Activated CD8-positive, alpha-beta T cell treated with anti-CD3 and anti-CD28 coated beads for 36 hours (primary cell): ENCODE measurements around the gene COL21A1. TPM values are rescaled to one million over a fixed set of nuclear protein-coding genes. Genes with fewer than 3 reads are reported as not detected.

Experiments
- ATAC-seq: fragments of 200-7000 bp; cut with Tn5 transposase; one replicate; pipeline ENCODE4 v1.10.0; 2021; ENCODE audit warnings: mild to moderate bottlenecking, moderate library complexity
- CTCF ChIA-PET: fragments of 350-600 bp; sonication (Branson Sonifier 250); formaldehyde crosslinking; loops from one replicate; lab custom pipeline; 2021; ENCODE audit warnings: antibody characterized with exemption; lab: Charles Lee
- POLR2A ChIA-PET: fragments of 350-600 bp; sonication (Branson Sonifier 250); formaldehyde crosslinking; loops from one replicate; lab custom pipeline; 2021; ENCODE audit warnings: antibody characterized with exemption; lab: Charles Lee
- DNase-seq: peaks from one replicate; pipeline ENCODE4 v3.0.0-alpha.2; 2020
- H3K27ac Mint-ChIP-seq: one replicate; pipeline ENCODE4 v1.8.0; 2021; ENCODE audit warnings: mild to moderate bottlenecking, mixed read lengths
- H3K27me3 Mint-ChIP-seq: one replicate; pipeline ENCODE4 v1.8.0; 2021; ENCODE audit warnings: mixed read lengths
- H3K36me3 Mint-ChIP-seq: one replicate; pipeline ENCODE4 v1.8.0; 2021; ENCODE audit warnings: low read depth, mixed read lengths
- H3K4me1 Mint-ChIP-seq: one replicate; pipeline ENCODE4 v1.8.0; 2021; ENCODE audit warnings: low read depth, mixed read lengths
- H3K4me3 Mint-ChIP-seq: one replicate; pipeline ENCODE4 v1.8.0; 2021; ENCODE audit warnings: mild to moderate bottlenecking, moderate library complexity, mixed read lengths
- H3K9me3 Mint-ChIP-seq: one replicate; pipeline ENCODE4 v1.8.0; 2021; ENCODE audit warnings: mixed read lengths
- CTCF ChIP-seq: fragments of 200-600 bp; IDR thresholded peaks from one replicate; pipeline ENCODE4 v1.8.0; 2022; ENCODE audit warnings: antibody characterized with exemption, mild to moderate bottlenecking
- intact Hi-C: fragments of 100-400 bp; cut with micrococcal nuclease; formaldehyde crosslinking; loops from one replicate; pipeline ENCODE4 v1.10.0; 2022
- total RNA-seq, 2 experiments: library from RNA; stranded (reverse); gene quantifications; one replicate each; pipeline ENCODE4 v1.2.3, GENCODE V29; 2021

COL21A1 gene
- total RNA-seq, 2 experiments from 2014 or later, result not detected

GRCh38 chr6:56037601-56038000 is 209.8 kb downstream of the COL21A1 start:
- H3K4me1 Mint-ChIP-seq, result no peaks in the 10 kb centered on the region
- no peak overlapping the region for H3K27ac Mint-ChIP-seq
- intact Hi-C loops, result no loop called here
- no peaks in the 10 kb centered on the region for H3K36me3 Mint-ChIP-seq
- ChIA-PET CTCF (no interaction called here), POLR2A (no interaction called here)
- ATAC-seq, result no peak
- H3K27me3 Mint-ChIP-seq, result no peaks in the 10 kb centered on the region
- DNase-seq, result no peak
- TF ChIP-seq CTCF, result no peak
- H3K4me3 Mint-ChIP-seq, result no peak overlapping the region
- H3K9me3 Mint-ChIP-seq, result peaks cover 5% of the 10 kb centered on the region

- no peak for TF ChIP-seq CTCF
- Mint-ChIP-seq H3K9me3 (peaks cover 5% of the 10 kb centered on the region), H3K27me3 (no peaks in the 10 kb centered on the region), H3K4me1 (no peaks in the 10 kb centered on the region), H3K36me3 (no peaks in the 10 kb centered on the region), H3K4me3 (no peak overlapping the region), H3K27ac (no peak overlapping the region)
- ChIA-PET CTCF (no interaction called here), POLR2A (no interaction called here)
- DNase-seq, result no peak
- intact Hi-C loops, result no loop called here
- ATAC-seq, result no peak
These were observed 210.3 kb downstream of the COL21A1 start for GRCh38 chr6:56036916-56037600.

GRCh38 chr6:56033401-56033800 is 214.0 kb downstream of the COL21A1 start:
- intact Hi-C loops, result no loop called here
- POLR2A ChIA-PET, result no interaction called here

GRCh38 chr6:56032715-56033260 is 214.6 kb downstream of the COL21A1 start:
- H3K27ac Mint-ChIP-seq, result no peak overlapping the region
- ATAC-seq (no peak), DNase-seq (no peak)
- H3K27me3 Mint-ChIP-seq, result no peaks in the 10 kb centered on the region
- no peaks in the 10 kb centered on the region for H3K4me1 Mint-ChIP-seq
- H3K4me3 Mint-ChIP-seq, result no peak overlapping the region
- intact Hi-C loops, result no loop called here
- H3K9me3 Mint-ChIP-seq, result peaks cover 5% of the 10 kb centered on the region
- no peak for TF ChIP-seq CTCF
- CTCF ChIA-PET, result no interaction called here
- POLR2A ChIA-PET, result no interaction called here
- no peaks in the 10 kb centered on the region for H3K36me3 Mint-ChIP-seq

More at GRCh38 chr6:56033401-56033800, 214.0 kb downstream of the COL21A1 start:
- no peak overlapping the region for H3K4me3 Mint-ChIP-seq
- ATAC-seq, result no peak
- H3K36me3 Mint-ChIP-seq, result no peaks in the 10 kb centered on the region
- DNase-seq, result no peak
- H3K27ac Mint-ChIP-seq, result no peak overlapping the region
- H3K27me3 Mint-ChIP-seq, result no peaks in the 10 kb centered on the region
- TF ChIP-seq CTCF, result no peak
- H3K9me3 Mint-ChIP-seq, result peaks cover 5% of the 10 kb centered on the region
- H3K4me1 Mint-ChIP-seq, result no peaks in the 10 kb centered on the region
- CTCF ChIA-PET, result no interaction called here

- Mint-ChIP-seq H3K27me3 (no peaks in the 10 kb centered on the region), H3K4me1 (no peaks in the 10 kb centered on the region), H3K4me3 (no peak overlapping the region), H3K9me3 (peaks cover 5% of the 10 kb centered on the region), H3K27ac (no peak overlapping the region), H3K36me3 (no peaks in the 10 kb centered on the region)
- ATAC-seq (no peak), DNase-seq (no peak)
- POLR2A ChIA-PET, result no interaction called here
- intact Hi-C loops, result no loop called here
- no peak for TF ChIP-seq CTCF
- CTCF ChIA-PET, result no interaction called here
These were observed 219.5 kb downstream of the COL21A1 start for GRCh38 chr6:56027865-56028264.
